HepG2 (cell line): ENCODE data around the gene STAT6. TPM values are rescaled to one million over a fixed set of nuclear protein-coding genes. Genes with fewer than 3 reads are reported as not detected.

Experiments
- CENPT ChIP-seq: sonication (generic); formaldehyde crosslinking; IDR thresholded peaks from 2 replicates; pipeline ENCODE4 v1.8.0; 2022; ENCODE audit warnings: low read depth, mild to moderate bottlenecking, moderate library complexity, missing genetic modification reagents
- FOXK1 ChIP-seq: sonication (generic); formaldehyde crosslinking; IDR thresholded peaks from 2 replicates; pipeline ENCODE4 v1.4.0; 2020; ENCODE audit warnings: low read depth, missing genetic modification reagents, borderline replicate concordance
- GPN1 ChIP-seq: sonication (generic); formaldehyde crosslinking; IDR thresholded peaks from 2 replicates; pipeline ENCODE4 v1.5.1; 2020; ENCODE audit warnings: missing genetic modification reagents, borderline replicate concordance
- GTF2F1 ChIP-seq: fragments of 150-350 bp; IDR thresholded peaks from 2 replicates; pipeline ENCODE4 v1.6.1; 2014; ENCODE audit warnings: low read length
- HNRNPL ChIP-seq: fragments of 200-400 bp; formaldehyde crosslinking; IDR thresholded peaks from 2 replicates; pipeline ENCODE4 v1.6.1; 2017; ENCODE audit warnings: mild to moderate bottlenecking, low read depth, low read length
- HNRNPLL ChIP-seq: fragments of 200-400 bp; formaldehyde crosslinking; IDR thresholded peaks from 2 replicates; pipeline ENCODE4 v1.6.1; 2017; ENCODE audit warnings: mild to moderate bottlenecking, low read depth, low read length; ENCODE audit not compliant: poor library complexity, severe bottlenecking
- TAF1 ChIP-seq: sonication (generic); formaldehyde crosslinking; IDR thresholded peaks from 2 replicates; pipeline ENCODE4 v1.4.0; 2020; ENCODE audit warnings: missing genetic modification reagents
- ZMYM2 ChIP-seq: sonication (generic); formaldehyde crosslinking; IDR thresholded peaks from 2 replicates; pipeline ENCODE4 v1.8.0; 2022; ENCODE audit warnings: mild to moderate bottlenecking, missing genetic modification reagents
- ZNF274 ChIP-seq: sonication (generic); formaldehyde crosslinking; IDR thresholded peaks from 2 replicates; pipeline ENCODE4 v1.5.1; 2020; ENCODE audit warnings: mild to moderate bottlenecking, missing genetic modification reagents
- ZNF367 ChIP-seq: sonication (generic); formaldehyde crosslinking; IDR thresholded peaks from 2 replicates; pipeline ENCODE4 v1.4.0; 2020; ENCODE audit warnings: missing genetic modification reagents, borderline replicate concordance
- ZNF572 ChIP-seq: sonication (generic); formaldehyde crosslinking; IDR thresholded peaks from 2 replicates; pipeline ENCODE4 v1.5.1; 2020; ENCODE audit warnings: mild to moderate bottlenecking, missing genetic modification reagents
- polyA plus RNA-seq, 8 experiments: library from polyadenylated mRNA; depleted of rRNA in 3 of 8; stranded (reverse) in 7 of 8; unstranded in 1 of 8; fragments of >200 nt; fragmentation: Illumina TruSeq in 4 of 8; extraction: Trizol in 4 of 8; gene quantifications; 2 replicates each; pipeline versions ENCODE4 v1.2.1 to v1.2.3, GENCODE V29; 2011 to 2016; ENCODE audit warnings: low read depth in 4 of 8, missing spikeins in 1 of 8, mixed read lengths in 1 of 8; ENCODE audit not compliant: insufficient read depth in 1 of 8
- total RNA-seq, 5 experiments: library from RNA; depleted of rRNA; stranded (reverse); fragments of >200 nt; fragmentation: Illumina TruSeq; extraction: Trizol; gene quantifications; 2 replicates each; pipeline ENCODE4 v1.2.3, GENCODE V29; 2016; ENCODE audit warnings: low read depth in 1 of 5
- TF ChIP-seq, protein P1 (sequence below): sonication (generic); formaldehyde crosslinking; IDR thresholded peaks from 2 replicates; pipeline ENCODE4 v1.8.0; 2022; ENCODE audit warnings: missing genetic modification reagents, mild to moderate bottlenecking, moderate library complexity, borderline replicate concordance
- TF ChIP-seq, protein P2 (sequence below): sonication (generic); formaldehyde crosslinking; IDR thresholded peaks from 2 replicates; pipeline ENCODE4 v1.4.0; 2020; ENCODE audit warnings: mild to moderate bottlenecking, missing genetic modification reagents, borderline replicate concordance
- TF ChIP-seq, protein P3 (sequence below): sonication (generic); formaldehyde crosslinking; conservative IDR thresholded peaks from 2 replicates; pipeline ENCODE4 v1.8.0; 2022; ENCODE audit warnings: missing genetic modification reagents
- TF ChIP-seq, protein P4 (sequence below): sonication (generic); formaldehyde crosslinking; IDR thresholded peaks from 2 replicates; pipeline ENCODE4 v1.4.0; 2020; ENCODE audit warnings: missing genetic modification reagents, borderline replicate concordance

Gene STAT6
- total and polyA plus RNA-seq, 2 of the 13 experiments (the other 11 are each of a cell fraction or from before 2014, with no cell fraction given), result 28.0 to 62.2 TPM

DNA sequence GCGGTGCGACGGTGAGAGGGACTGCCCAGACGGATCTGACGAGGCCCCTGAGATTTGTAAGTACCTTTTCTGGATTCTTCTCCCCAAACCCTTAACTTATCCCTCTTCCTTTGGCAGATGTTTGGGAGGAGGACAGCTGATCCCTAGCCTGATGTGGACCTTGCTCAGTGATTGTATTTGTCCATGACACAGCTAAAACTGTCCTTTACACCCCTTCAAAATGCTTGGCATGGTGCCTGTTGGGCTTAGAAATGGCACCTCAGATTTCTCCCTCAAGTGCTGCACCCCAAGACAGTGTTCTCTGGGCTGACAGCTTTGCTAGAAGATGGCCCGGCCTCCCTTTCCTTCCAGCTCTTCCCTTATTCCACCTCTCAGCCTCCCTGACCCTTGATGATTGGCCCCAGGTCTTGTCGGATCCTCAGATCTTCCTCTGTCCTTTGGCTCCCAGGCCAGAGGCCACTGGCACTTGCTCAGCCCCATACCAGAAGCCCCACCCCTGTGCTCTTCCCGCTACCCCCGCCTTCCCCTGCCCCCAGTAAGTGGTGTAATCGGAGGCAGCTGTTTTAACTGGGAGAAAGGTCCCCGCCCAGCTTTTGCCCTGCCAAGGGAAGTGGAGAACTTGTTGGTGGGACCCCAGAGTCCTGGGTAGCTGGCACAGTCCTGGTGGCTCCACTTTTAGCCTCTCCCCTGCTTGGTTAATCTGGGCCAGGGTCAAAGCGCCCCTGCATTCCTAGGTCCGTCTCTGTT, 27.5 kb upstream of the STAT6 start (continued):
- TF ChIP-seq, protein P1, sequence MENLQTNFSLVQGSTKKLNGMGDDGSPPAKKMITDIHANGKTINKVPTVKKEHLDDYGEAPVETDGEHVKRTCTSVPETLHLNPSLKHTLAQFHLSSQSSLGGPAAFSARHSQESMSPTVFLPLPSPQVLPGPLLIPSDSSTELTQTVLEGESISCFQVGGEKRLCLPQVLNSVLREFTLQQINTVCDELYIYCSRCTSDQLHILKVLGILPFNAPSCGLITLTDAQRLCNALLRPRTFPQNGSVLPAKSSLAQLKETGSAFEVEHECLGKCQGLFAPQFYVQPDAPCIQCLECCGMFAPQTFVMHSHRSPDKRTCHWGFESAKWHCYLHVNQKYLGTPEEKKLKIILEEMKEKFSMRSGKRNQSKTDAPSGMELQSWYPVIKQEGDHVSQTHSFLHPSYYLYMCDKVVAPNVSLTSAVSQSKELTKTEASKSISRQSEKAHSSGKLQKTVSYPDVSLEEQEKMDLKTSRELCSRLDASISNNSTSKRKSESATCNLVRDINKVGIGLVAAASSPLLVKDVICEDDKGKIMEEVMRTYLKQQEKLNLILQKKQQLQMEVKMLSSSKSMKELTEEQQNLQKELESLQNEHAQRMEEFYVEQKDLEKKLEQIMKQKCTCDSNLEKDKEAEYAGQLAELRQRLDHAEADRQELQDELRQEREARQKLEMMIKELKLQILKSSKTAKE (CRISPR knock-in tag), result 0 out of 2 replicates have a peak, but pooled peaks have one; percentile 28
- TF ChIP-seq, protein P2, sequence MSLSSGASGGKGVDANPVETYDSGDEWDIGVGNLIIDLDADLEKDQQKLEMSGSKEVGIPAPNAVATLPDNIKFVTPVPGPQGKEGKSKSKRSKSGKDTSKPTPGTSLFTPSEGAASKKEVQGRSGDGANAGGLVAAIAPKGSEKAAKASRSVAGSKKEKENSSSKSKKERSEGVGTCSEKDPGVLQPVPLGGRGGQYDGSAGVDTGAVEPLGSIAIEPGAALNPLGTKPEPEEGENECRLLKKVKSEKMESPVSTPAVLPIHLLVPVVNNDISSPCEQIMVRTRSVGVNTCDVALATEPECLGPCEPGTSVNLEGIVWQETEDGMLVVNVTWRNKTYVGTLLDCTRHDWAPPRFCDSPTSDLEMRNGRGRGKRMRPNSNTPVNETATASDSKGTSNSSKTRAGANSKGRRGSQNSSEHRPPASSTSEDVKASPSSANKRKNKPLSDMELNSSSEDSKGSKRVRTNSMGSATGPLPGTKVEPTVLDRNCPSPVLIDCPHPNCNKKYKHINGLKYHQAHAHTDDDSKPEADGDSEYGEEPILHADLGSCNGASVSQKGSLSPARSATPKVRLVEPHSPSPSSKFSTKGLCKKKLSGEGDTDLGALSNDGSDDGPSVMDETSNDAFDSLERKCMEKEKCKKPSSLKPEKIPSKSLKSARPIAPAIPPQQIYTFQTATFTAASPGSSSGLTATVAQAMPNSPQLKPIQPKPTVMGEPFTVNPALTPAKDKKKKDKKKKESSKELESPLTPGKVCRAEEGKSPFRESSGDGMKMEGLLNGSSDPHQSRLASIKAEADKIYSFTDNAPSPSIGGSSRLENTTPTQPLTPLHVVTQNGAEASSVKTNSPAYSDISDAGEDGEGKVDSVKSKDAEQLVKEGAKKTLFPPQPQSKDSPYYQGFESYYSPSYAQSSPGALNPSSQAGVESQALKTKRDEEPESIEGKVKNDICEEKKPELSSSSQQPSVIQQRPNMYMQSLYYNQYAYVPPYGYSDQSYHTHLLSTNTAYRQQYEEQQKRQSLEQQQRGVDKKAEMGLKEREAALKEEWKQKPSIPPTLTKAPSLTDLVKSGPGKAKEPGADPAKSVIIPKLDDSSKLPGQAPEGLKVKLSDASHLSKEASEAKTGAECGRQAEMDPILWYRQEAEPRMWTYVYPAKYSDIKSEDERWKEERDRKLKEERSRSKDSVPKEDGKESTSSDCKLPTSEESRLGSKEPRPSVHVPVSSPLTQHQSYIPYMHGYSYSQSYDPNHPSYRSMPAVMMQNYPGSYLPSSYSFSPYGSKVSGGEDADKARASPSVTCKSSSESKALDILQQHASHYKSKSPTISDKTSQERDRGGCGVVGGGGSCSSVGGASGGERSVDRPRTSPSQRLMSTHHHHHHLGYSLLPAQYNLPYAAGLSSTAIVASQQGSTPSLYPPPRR (CRISPR knock-in tag), result peak; percentile 48; the same call in 1 of the 2 replicates
- TF ChIP-seq ZMYM2 (CRISPR knock-in tag) (no peak; the same call in 1 of the 2 replicates), GTF2F1 (no peak), ZNF274 (no peak), GPN1 (CRISPR knock-in tag) (no peak), ZNF367 (CRISPR knock-in tag) (no peak), FOXK1 (CRISPR knock-in tag) (no peak), HNRNPL (peak; percentile 72; the same call in 1 of the 2 replicates), TAF1 (CRISPR knock-in tag) (no peak), HNRNPLL (no peak), CENPT (CRISPR knock-in tag) (no peak), ZNF572 (no peak)
- TF ChIP-seq, protein P3, sequence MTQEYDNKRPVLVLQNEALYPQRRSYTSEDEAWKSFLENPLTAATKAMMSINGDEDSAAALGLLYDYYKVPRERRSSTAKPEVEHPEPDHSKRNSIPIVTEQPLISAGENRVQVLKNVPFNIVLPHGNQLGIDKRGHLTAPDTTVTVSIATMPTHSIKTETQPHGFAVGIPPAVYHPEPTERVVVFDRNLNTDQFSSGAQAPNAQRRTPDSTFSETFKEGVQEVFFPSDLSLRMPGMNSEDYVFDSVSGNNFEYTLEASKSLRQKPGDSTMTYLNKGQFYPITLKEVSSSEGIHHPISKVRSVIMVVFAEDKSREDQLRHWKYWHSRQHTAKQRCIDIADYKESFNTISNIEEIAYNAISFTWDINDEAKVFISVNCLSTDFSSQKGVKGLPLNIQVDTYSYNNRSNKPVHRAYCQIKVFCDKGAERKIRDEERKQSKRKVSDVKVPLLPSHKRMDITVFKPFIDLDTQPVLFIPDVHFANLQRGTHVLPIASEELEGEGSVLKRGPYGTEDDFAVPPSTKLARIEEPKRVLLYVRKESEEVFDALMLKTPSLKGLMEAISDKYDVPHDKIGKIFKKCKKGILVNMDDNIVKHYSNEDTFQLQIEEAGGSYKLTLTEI (CRISPR knock-in tag), result no peak
- TF ChIP-seq, protein P4, sequence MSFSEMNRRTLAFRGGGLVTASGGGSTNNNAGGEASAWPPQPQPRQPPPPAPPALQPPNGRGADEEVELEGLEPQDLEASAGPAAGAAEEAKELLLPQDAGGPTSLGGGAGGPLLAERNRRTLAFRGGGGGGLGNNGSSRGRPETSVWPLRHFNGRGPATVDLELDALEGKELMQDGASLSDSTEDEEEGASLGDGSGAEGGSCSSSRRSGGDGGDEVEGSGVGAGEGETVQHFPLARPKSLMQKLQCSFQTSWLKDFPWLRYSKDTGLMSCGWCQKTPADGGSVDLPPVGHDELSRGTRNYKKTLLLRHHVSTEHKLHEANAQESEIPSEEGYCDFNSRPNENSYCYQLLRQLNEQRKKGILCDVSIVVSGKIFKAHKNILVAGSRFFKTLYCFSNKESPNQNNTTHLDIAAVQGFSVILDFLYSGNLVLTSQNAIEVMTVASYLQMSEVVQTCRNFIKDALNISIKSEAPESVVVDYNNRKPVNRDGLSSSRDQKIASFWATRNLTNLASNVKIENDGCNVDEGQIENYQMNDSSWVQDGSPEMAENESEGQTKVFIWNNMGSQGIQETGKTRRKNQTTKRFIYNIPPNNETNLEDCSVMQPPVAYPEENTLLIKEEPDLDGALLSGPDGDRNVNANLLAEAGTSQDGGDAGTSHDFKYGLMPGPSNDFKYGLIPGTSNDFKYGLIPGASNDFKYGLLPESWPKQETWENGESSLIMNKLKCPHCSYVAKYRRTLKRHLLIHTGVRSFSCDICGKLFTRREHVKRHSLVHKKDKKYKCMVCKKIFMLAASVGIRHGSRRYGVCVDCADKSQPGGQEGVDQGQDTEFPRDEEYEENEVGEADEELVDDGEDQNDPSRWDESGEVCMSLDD (CRISPR knock-in tag), result peak; percentile 47; the same call in 1 of the 2 replicates
